HCT116 (cell line): ENCODE results near the gene HRH3. TPM values are rescaled to one million over a fixed set of nuclear protein-coding genes. Genes with fewer than 3 reads are reported as not detected.
A peak's percentile ranks its signal among the peaks of the same experiment; 100 is the strongest.

ENCODE experiments used
- ATAC-seq: fragments of 200-7000 bp; cut with Tn5 transposase; 2 replicates; pipeline ENCODE4 v1.9.1; 2020; ENCODE audit warnings: mild to moderate bottlenecking, moderate library complexity
- BruUV-seq: library from RNA; stranded (reverse); fragments of 400-500 nt; replicated peaks from 2 replicates; lab custom pipeline; 2021; lab: Mats Ljungman, UMichigan
- CTCF ChIA-PET: fragments of 300-600 bp; sonication (Branson Sonifier 250); formaldehyde crosslinking; loops from one replicate; lab custom pipeline; 2021; ENCODE audit warnings: antibody characterized with exemption; lab: Charles Lee
- POLR2A ChIA-PET: fragments of 300-600, 350-600 bp; sonication (Branson Sonifier 250); formaldehyde crosslinking; loops from one replicate; lab custom pipeline; 2021; ENCODE audit warnings: antibody characterized with exemption; lab: Charles Lee
- RAD21 ChIA-PET, 2 experiments: fragments of 300-600 bp; sonication (Branson Sonifier 250); formaldehyde crosslinking; loops; one replicate each; lab custom pipeline; 2023; ENCODE audit warnings: low total read pairs in 2 of 2; ENCODE audit not compliant: uncharacterized antibody in 2 of 2, unreplicated experiment in 2 of 2, low non-redundant PET in 1 of 2; lab: Charles Lee
- DNase-seq: peaks from one replicate; pipeline ENCODE4 v3.0.0-alpha.2; 2010; ENCODE audit warnings: low read depth, low spot score
- H2AFZ ChIP-seq: fragments of 200-600 bp; shearing (Covaris generic), sonication (generic); 2 replicates; pipeline ENCODE4 v1.6.1; 2017; ENCODE audit warnings: low read depth, mixed run types, mixed read lengths, antibody characterized with exemption, low read length; ENCODE audit not compliant: poor library complexity, severe bottlenecking
- H3K27ac ChIP-seq: 2 replicates; pipeline ENCODE4 v1.5.1; 2012; ENCODE audit warnings: low read depth, low read length
- H3K27me3 ChIP-seq: fragments of 200-600 bp; sonication (generic); 2 replicates; pipeline ENCODE4 v1.6.1; 2016; ENCODE audit warnings: mixed run types, low read length, mixed read lengths; ENCODE audit not compliant: insufficient read depth
- H3K36me3 ChIP-seq, 2 experiments: fragments of 200-500 bp in 1 of 2; fragments of 200-600 bp in 1 of 2; sonication (Bioruptor generic) in 1 of 2; sonication (generic) in 1 of 2; 2 replicates each; pipeline versions ENCODE4 v1.5.1 to v1.6.1; 2014 to 2016; ENCODE audit warnings: low read length in 2 of 2, inconsistent platforms in 1 of 2, mixed read lengths in 1 of 2, mixed run types in 1 of 2; ENCODE audit not compliant: insufficient read depth in 2 of 2, control insufficient read depth in 1 of 2
- H3K4me1 ChIP-seq, 2 experiments: fragments of 200-600 bp in 1 of 2; sonication (generic) in 1 of 2; 2 replicates each; pipeline versions ENCODE4 v1.5.1 to v1.6.1; 2012 to 2017; ENCODE audit warnings: low read length in 2 of 2, inconsistent platforms in 1 of 2, mild to moderate bottlenecking in 1 of 2, mixed read lengths in 1 of 2, mixed run types in 1 of 2, moderate library complexity in 1 of 2; ENCODE audit not compliant: insufficient read depth in 2 of 2, control insufficient read depth in 1 of 2
- H3K4me2 ChIP-seq: fragments of 200-600 bp; sonication (generic); 2 replicates; pipeline ENCODE4 v1.6.1; 2017; ENCODE audit warnings: mixed run types, low read length, mixed read lengths
- H3K4me3 ChIP-seq, 2 experiments: fragments of 200-600 bp in 1 of 2; sonication (generic) in 1 of 2; replicated peaks in 1 of 2; 2 replicates each; pipeline ENCODE4 v1.5.1; 2011 to 2016; ENCODE audit warnings: low read length in 2 of 2, control low read depth in 1 of 2, low read depth in 1 of 2, mild to moderate bottlenecking in 1 of 2, mixed read lengths in 1 of 2, mixed run types in 1 of 2
- H3K79me2 ChIP-seq: fragments of 200-600 bp; sonication (generic); 2 replicates; pipeline ENCODE4 v1.6.1; 2017; ENCODE audit warnings: mild to moderate bottlenecking, mixed run types, low read length, moderate library complexity, mixed read lengths; ENCODE audit not compliant: insufficient read depth
- H3K9ac ChIP-seq: fragments of 200-600 bp; sonication (generic); 2 replicates; pipeline ENCODE4 v1.6.1; 2016; ENCODE audit warnings: low read length, mixed read lengths
- H3K9me2 ChIP-seq: fragments of 200-600 bp; sonication (generic), shearing (Covaris generic); 2 replicates; pipeline ENCODE4 v1.6.1; 2017; ENCODE audit warnings: mixed run types, mild to moderate bottlenecking, moderate library complexity; ENCODE audit not compliant: insufficient read depth
- H3K9me3 ChIP-seq, 2 experiments: fragments of 200-500 bp in 1 of 2; fragments of 200-600 bp in 1 of 2; sonication (Bioruptor generic) in 1 of 2; sonication (generic) in 1 of 2; 2 replicates each; pipeline ENCODE4 v1.6.1; 2014 to 2017; ENCODE audit warnings: low read length in 2 of 2, mixed read lengths in 2 of 2, inconsistent platforms in 1 of 2, low read depth in 1 of 2, mild to moderate bottlenecking in 1 of 2, mixed run types in 1 of 2, moderate library complexity in 1 of 2; ENCODE audit not compliant: control insufficient read depth in 1 of 2, insufficient read depth in 1 of 2
- H4K20me1 ChIP-seq: fragments of 200-600 bp; sonication (generic), shearing (Covaris generic); 2 replicates; pipeline ENCODE4 v1.6.1; 2017; ENCODE audit warnings: mixed run types, mild to moderate bottlenecking, moderate library complexity; ENCODE audit not compliant: insufficient read depth
- CBX3 ChIP-seq: IDR thresholded peaks from 2 replicates; pipeline ENCODE4 v1.6.1; 2012; ENCODE audit warnings: low read depth
- EGR1 ChIP-seq: IDR thresholded peaks from 2 replicates; pipeline ENCODE4 v1.6.1; 2012; ENCODE audit warnings: low read depth
- EZH2 ChIP-seq: fragments of 200-600 bp; sonication (generic); IDR thresholded peaks from 2 replicates; pipeline ENCODE4 v1.6.1; 2017; ENCODE audit warnings: antibody characterized with exemption, mixed run types
- POLR2A ChIP-seq: IDR thresholded peaks from 2 replicates; pipeline ENCODE4 v1.7.0; 2011; ENCODE audit warnings: borderline replicate concordance; ENCODE audit not compliant: insufficient read depth, insufficient read length; ENCODE audit errors: extremely low read depth
- POLR2AphosphoS5 ChIP-seq: IDR thresholded peaks from 2 replicates; pipeline ENCODE4 v1.6.1; 2011; ENCODE audit warnings: mild to moderate bottlenecking, low read depth, low read length, moderate library complexity
- SP1 ChIP-seq: IDR thresholded peaks from 2 replicates; pipeline ENCODE4 v1.6.1; 2012; ENCODE audit warnings: low read depth
- SRF ChIP-seq: IDR thresholded peaks from 2 replicates; pipeline ENCODE4 v1.6.1; 2012; ENCODE audit warnings: low read depth
- TCF7L2 ChIP-seq: IDR thresholded peaks from 2 replicates; pipeline ENCODE4 v1.7.0; 2011; ENCODE audit warnings: borderline replicate concordance, inconsistent platforms; ENCODE audit not compliant: insufficient read depth, insufficient read length; ENCODE audit errors: extremely low read depth
- ZFX ChIP-seq: fragments of 450-650 bp; IDR thresholded peaks from 2 replicates; pipeline ENCODE4 v1.6.1; 2017
- intact Hi-C: fragments of 100-400 bp; cut with micrococcal nuclease; formaldehyde crosslinking; loops from 2 replicates; pipeline ENCODE4 v1.10.0; 2022
- total RNA-seq: library from RNA; stranded (reverse); gene quantifications from one replicate; pipeline ENCODE4 v1.2.1, GENCODE V29; 2021; ENCODE audit not compliant: unreplicated experiment
- TF ChIP-seq, protein P1 (sequence below): IDR thresholded peaks from 2 replicates; pipeline ENCODE4 v1.6.1; 2011; ENCODE audit warnings: mild to moderate bottlenecking, low read length, moderate library complexity; ENCODE audit not compliant: insufficient replicate concordance; ENCODE audit errors: extremely low read depth
- TF ChIP-seq, protein P2 (sequence below): IDR thresholded peaks from 2 replicates; pipeline ENCODE4 v1.6.1; 2012; ENCODE audit warnings: low read depth
- TF ChIP-seq, protein P3 (sequence below): IDR thresholded peaks from 2 replicates; pipeline ENCODE4 v1.6.1; 2012

HRH3 gene
- total RNA-seq, 1 experiment from 2014 or later = not detected

DNA sequence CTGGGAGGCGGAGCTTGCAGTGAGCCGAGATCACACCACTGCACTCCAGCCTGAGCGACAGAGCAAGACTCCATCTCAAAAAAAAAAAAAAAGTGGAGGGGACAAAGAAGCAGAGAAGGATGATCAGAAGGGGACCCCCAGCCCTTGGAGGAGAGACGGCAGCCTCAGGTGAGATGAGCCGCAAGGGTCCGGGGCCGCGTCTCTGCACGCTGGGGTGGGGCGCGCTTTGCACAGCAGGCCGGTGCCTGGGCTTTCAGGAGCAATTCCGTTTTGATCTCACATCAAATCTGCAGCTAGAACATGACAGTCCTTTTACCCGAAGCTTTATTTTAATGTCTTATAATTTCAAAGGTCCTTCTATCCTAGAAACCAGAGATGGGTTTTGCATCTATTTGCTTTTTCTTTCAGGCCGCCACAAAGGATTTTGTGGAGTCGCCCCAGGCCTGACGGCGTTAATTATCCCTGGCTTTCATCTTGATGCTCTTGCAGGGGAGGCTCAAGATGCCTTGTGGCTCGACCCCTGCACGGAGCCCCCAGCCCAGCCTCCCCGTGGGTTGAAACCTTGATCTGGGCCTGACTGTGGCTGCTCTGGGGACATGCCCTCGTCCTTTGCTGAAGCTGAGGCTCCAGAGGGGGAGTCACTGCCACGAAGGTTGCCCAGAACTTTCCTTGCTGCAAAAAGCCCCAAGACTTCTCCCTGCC is 17.3 kb downstream of the HRH3 start:
- POLR2A ChIA-PET = no interaction called here
- TSS peak; percentile 36 for BruUV-seq

DNA sequence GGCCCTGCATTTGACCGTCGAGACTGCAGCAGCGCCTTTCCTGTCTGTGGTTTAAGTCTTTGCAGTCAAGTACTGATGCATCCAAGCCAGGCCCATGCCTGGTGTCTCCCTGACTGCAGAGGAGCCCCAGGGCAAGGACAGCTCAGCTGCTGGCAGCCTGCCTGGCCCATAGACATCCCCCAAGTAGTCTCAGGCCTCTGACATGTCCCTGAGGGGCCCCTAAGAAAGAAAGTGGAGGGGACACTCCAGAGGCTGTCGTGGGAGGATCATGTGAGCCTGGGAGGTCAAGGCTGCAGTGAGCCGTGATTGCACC is 18.0 kb downstream of the HRH3 start:
- H3K79me2 ChIP-seq = no peaks in the 10 kb centered on the region
- RAD21 ChIA-PET = no interaction called here
- no peak overlapping the region for H3K27ac ChIP-seq
- POLR2A ChIA-PET = no interaction called here
- H3K9me2 ChIP-seq = no peaks in the 10 kb centered on the region
- no peak overlapping the region for H3K4me3 ChIP-seq
- H3K4me2 ChIP-seq = no peak overlapping the region
- H4K20me1 ChIP-seq = no peaks in the 10 kb centered on the region
- TF ChIP-seq, protein P1, sequence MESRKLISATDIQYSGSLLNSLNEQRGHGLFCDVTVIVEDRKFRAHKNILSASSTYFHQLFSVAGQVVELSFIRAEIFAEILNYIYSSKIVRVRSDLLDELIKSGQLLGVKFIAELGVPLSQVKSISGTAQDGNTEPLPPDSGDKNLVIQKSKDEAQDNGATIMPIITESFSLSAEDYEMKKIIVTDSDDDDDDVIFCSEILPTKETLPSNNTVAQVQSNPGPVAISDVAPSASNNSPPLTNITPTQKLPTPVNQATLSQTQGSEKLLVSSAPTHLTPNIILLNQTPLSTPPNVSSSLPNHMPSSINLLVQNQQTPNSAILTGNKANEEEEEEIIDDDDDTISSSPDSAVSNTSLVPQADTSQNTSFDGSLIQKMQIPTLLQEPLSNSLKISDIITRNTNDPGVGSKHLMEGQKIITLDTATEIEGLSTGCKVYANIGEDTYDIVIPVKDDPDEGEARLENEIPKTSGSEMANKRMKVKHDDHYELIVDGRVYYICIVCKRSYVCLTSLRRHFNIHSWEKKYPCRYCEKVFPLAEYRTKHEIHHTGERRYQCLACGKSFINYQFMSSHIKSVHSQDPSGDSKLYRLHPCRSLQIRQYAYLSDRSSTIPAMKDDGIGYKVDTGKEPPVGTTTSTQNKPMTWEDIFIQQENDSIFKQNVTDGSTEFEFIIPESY = no peak
- TF ChIP-seq POLR2AphosphoS5 (no peak), EGR1 (no peak), POLR2A (no peak), TCF7L2 (no peak), ZFX (no peak), CBX3 (no peak), EZH2 (no peak), SP1 (no peak), SRF (no peak)
- TF ChIP-seq, protein P2, sequence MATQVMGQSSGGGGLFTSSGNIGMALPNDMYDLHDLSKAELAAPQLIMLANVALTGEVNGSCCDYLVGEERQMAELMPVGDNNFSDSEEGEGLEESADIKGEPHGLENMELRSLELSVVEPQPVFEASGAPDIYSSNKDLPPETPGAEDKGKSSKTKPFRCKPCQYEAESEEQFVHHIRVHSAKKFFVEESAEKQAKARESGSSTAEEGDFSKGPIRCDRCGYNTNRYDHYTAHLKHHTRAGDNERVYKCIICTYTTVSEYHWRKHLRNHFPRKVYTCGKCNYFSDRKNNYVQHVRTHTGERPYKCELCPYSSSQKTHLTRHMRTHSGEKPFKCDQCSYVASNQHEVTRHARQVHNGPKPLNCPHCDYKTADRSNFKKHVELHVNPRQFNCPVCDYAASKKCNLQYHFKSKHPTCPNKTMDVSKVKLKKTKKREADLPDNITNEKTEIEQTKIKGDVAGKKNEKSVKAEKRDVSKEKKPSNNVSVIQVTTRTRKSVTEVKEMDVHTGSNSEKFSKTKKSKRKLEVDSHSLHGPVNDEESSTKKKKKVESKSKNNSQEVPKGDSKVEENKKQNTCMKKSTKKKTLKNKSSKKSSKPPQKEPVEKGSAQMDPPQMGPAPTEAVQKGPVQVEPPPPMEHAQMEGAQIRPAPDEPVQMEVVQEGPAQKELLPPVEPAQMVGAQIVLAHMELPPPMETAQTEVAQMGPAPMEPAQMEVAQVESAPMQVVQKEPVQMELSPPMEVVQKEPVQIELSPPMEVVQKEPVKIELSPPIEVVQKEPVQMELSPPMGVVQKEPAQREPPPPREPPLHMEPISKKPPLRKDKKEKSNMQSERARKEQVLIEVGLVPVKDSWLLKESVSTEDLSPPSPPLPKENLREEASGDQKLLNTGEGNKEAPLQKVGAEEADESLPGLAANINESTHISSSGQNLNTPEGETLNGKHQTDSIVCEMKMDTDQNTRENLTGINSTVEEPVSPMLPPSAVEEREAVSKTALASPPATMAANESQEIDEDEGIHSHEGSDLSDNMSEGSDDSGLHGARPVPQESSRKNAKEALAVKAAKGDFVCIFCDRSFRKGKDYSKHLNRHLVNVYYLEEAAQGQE = no peak
- TF ChIP-seq, protein P3, sequence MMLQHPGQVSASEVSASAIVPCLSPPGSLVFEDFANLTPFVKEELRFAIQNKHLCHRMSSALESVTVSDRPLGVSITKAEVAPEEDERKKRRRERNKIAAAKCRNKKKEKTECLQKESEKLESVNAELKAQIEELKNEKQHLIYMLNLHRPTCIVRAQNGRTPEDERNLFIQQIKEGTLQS = no peak
- H3K9ac ChIP-seq = no peak overlapping the region
- H3K4me1 ChIP-seq = no peaks in the 10 kb centered on the region
- no peak for ATAC-seq
- DNase-seq = no peak
- H2AFZ ChIP-seq = no peak overlapping the region
- intact Hi-C loops = no loop called here
- peaks cover 24 to 29% of the 10 kb centered on the region in 2 experiments; a peak in 3 of 4 replicates for H3K36me3 ChIP-seq
- BruUV-seq = no TSS peak
- CTCF ChIA-PET = no interaction called here
- H3K27me3 ChIP-seq = no peaks in the 10 kb centered on the region
- H3K9me3 ChIP-seq = no peaks in the 10 kb centered on the region

More for the DNA sequence above, 17.3 kb downstream of the HRH3 start:
- Histone ChIP-seq H3K9ac (no peak overlapping the region), H3K9me3 (no peaks in the 10 kb centered on the region), H4K20me1 (no peaks in the 10 kb centered on the region), H3K4me1 (no peaks in the 10 kb centered on the region), H3K27ac (no peak overlapping the region), H3K4me3 (no peak overlapping the region), H3K9me2 (no peaks in the 10 kb centered on the region), H3K27me3 (no peaks in the 10 kb centered on the region), H3K36me3 (peaks cover 19 to 29% of the 10 kb centered on the region in 2 experiments; a peak in 3 of 4 replicates), H3K4me2 (no peak overlapping the region), H2AFZ (no peak overlapping the region), H3K79me2 (no peaks in the 10 kb centered on the region)
- RAD21 ChIA-PET = no interaction called here
- intact Hi-C loops = no loop called here
- CTCF ChIA-PET = no interaction called here
- DNase-seq (no peak), ATAC-seq (no peak)
- TF ChIP-seq, protein P3 = no peak
